HepG2 (cell line): ENCODE data around the gene TLL2. TPM values are rescaled to one million over a fixed set of nuclear protein-coding genes. Genes with fewer than 3 reads are reported as not detected.
A peak's percentile ranks its signal among the peaks of the same experiment; 100 is the strongest.

Experiments used
- BORCS8-MEF2B ChIP-seq: sonication (generic); formaldehyde crosslinking; IDR thresholded peaks from 2 replicates; pipeline ENCODE4 v1.8.0; 2022; ENCODE audit warnings: mild to moderate bottlenecking, missing genetic modification reagents
- CENPX ChIP-seq: sonication (generic); formaldehyde crosslinking; IDR thresholded peaks from 2 replicates; pipeline ENCODE4 v1.9.0; 2021; ENCODE audit warnings: mild to moderate bottlenecking, missing genetic modification reagents, moderate library complexity
- CHCHD3 ChIP-seq: sonication (generic); formaldehyde crosslinking; IDR thresholded peaks from 2 replicates; pipeline ENCODE4 v1.8.0; 2022; ENCODE audit warnings: mild to moderate bottlenecking, missing genetic modification reagents, moderate library complexity
- DNMT1 ChIP-seq: sonication (generic); formaldehyde crosslinking; IDR thresholded peaks from 2 replicates; pipeline ENCODE4 v1.5.1; 2020; ENCODE audit warnings: mild to moderate bottlenecking, missing genetic modification reagents
- DRAP1 ChIP-seq: IDR thresholded peaks from 2 replicates; pipeline ENCODE4 v1.6.1; 2016; ENCODE audit warnings: missing genetic modification reagents, missing compliant biosample characterization
- FOSL2 ChIP-seq: sonication (generic); formaldehyde crosslinking; IDR thresholded peaks from 2 replicates; pipeline ENCODE4 v1.4.0; 2020; ENCODE audit warnings: missing genetic modification reagents
- FOXO4 ChIP-seq: sonication (generic); formaldehyde crosslinking; conservative IDR thresholded peaks from 2 replicates; pipeline ENCODE4 v1.8.1; 2023; ENCODE audit warnings: missing genetic modification reagents
- GLMP ChIP-seq: sonication (generic); formaldehyde crosslinking; IDR thresholded peaks from 2 replicates; pipeline ENCODE4 v1.9.0; 2021; ENCODE audit warnings: missing genetic modification reagents, mild to moderate bottlenecking, borderline replicate concordance
- HNF4G ChIP-seq, 2 experiments: sonication (generic) in 1 of 2; formaldehyde crosslinking in 1 of 2; IDR thresholded peaks; 2 replicates each; pipeline versions ENCODE4 v1.4.0 to v1.6.1; 2011 to 2020; ENCODE audit warnings: borderline replicate concordance in 2 of 2, low read depth in 2 of 2, mild to moderate bottlenecking in 2 of 2, low read length in 1 of 2, missing genetic modification reagents in 1 of 2, moderate library complexity in 1 of 2
- NR2F6 ChIP-seq, 2 experiments: IDR thresholded peaks; 2 replicates each; pipeline ENCODE4 v1.6.1; 2016; ENCODE audit warnings: antibody characterized with exemption in 1 of 2, mild to moderate bottlenecking in 1 of 2
- NR3C1 ChIP-seq: sonication (generic); formaldehyde crosslinking; IDR thresholded peaks from 2 replicates; pipeline ENCODE4 v1.4.0; 2020; ENCODE audit warnings: missing genetic modification reagents
- PBX2 ChIP-seq: IDR thresholded peaks from 2 replicates; pipeline ENCODE4 v1.6.1; 2016; ENCODE audit warnings: control low read depth
- PITX1 ChIP-seq: sonication (generic); formaldehyde crosslinking; IDR thresholded peaks from 2 replicates; pipeline ENCODE4 v1.5.1; 2020; ENCODE audit warnings: mild to moderate bottlenecking, missing genetic modification reagents
- RFX5 ChIP-seq: IDR thresholded peaks from 2 replicates; pipeline ENCODE4 v1.6.1; 2011; ENCODE audit warnings: low read depth, low read length, improper control_type of control experiment
- TBP ChIP-seq: sonication (generic); formaldehyde crosslinking; IDR thresholded peaks from 2 replicates; pipeline ENCODE4 v1.5.0; 2020; ENCODE audit warnings: missing genetic modification reagents
- TCF7L2 ChIP-seq: IDR thresholded peaks from 2 replicates; pipeline ENCODE4 v1.6.1; 2011; ENCODE audit warnings: mild to moderate bottlenecking, low read depth, low read length, moderate library complexity
- TEAD3 ChIP-seq: optimal IDR thresholded peaks from 2 replicates; pipeline ENCODE3; 2016; ENCODE audit warnings: borderline replicate concordance
- THAP7 ChIP-seq: sonication (generic); formaldehyde crosslinking; IDR thresholded peaks from 2 replicates; pipeline ENCODE4 v1.8.1; 2023; ENCODE audit warnings: mild to moderate bottlenecking, missing genetic modification reagents
- ZFP36 ChIP-seq: fragments of 150-350 bp; IDR thresholded peaks from 2 replicates; pipeline ENCODE4 v1.6.1; 2018; ENCODE audit warnings: borderline replicate concordance, low read length, low read depth; ENCODE audit not compliant: partially characterized antibody
- ZFP36L1 ChIP-seq: sonication (generic); formaldehyde crosslinking; IDR thresholded peaks from 2 replicates; pipeline ENCODE4 v1.8.0; 2022; ENCODE audit warnings: mild to moderate bottlenecking, missing genetic modification reagents, moderate library complexity
- ZNF230 ChIP-seq: sonication (generic); formaldehyde crosslinking; IDR thresholded peaks from 2 replicates; pipeline ENCODE4 v1.4.0; 2020; ENCODE audit warnings: mild to moderate bottlenecking, missing genetic modification reagents
- ZNF337 ChIP-seq: sonication (generic); formaldehyde crosslinking; IDR thresholded peaks from 2 replicates; pipeline ENCODE4 v1.5.1; 2020; ENCODE audit warnings: missing genetic modification reagents, low read depth, mild to moderate bottlenecking, borderline replicate concordance
- ZNF562 ChIP-seq: sonication (generic); formaldehyde crosslinking; IDR thresholded peaks from 2 replicates; pipeline ENCODE4 v1.8.0; 2022; ENCODE audit warnings: missing genetic modification reagents, borderline replicate concordance
- ZNF670 ChIP-seq: sonication (generic); formaldehyde crosslinking; IDR thresholded peaks from 2 replicates; pipeline ENCODE4 v1.8.0; 2022; ENCODE audit warnings: mild to moderate bottlenecking, missing genetic modification reagents, borderline replicate concordance
- ZNF75D ChIP-seq: sonication (generic); formaldehyde crosslinking; IDR thresholded peaks from 2 replicates; pipeline ENCODE4 v1.8.1; 2023; ENCODE audit warnings: missing genetic modification reagents, mild to moderate bottlenecking, borderline replicate concordance
- ZSCAN29 ChIP-seq: sonication (generic); formaldehyde crosslinking; conservative IDR thresholded peaks from 2 replicates; pipeline ENCODE4 v1.4.0; 2020; ENCODE audit warnings: mild to moderate bottlenecking, missing genetic modification reagents
- polyA plus RNA-seq, 8 experiments: library from polyadenylated mRNA; depleted of rRNA in 3 of 8; stranded (reverse) in 7 of 8; unstranded in 1 of 8; fragments of >200 nt; fragmentation: Illumina TruSeq in 4 of 8; extraction: Trizol in 4 of 8; gene quantifications; 2 replicates each; pipeline versions ENCODE4 v1.2.1 to v1.2.3, GENCODE V29; 2011 to 2016; ENCODE audit warnings: low read depth in 4 of 8, missing spikeins in 1 of 8, mixed read lengths in 1 of 8; ENCODE audit not compliant: insufficient read depth in 1 of 8
- total RNA-seq, 5 experiments: library from RNA; depleted of rRNA; stranded (reverse); fragments of >200 nt; fragmentation: Illumina TruSeq; extraction: Trizol; gene quantifications; 2 replicates each; pipeline ENCODE4 v1.2.3, GENCODE V29; 2016; ENCODE audit warnings: low read depth in 1 of 5

TLL2 gene
- total and polyA plus RNA-seq, 2 of the 13 experiments (the other 11 are each of a cell fraction or from before 2014, with no cell fraction given): 0.09 TPM; not detected in 1

GRCh38 chr10:96513698-96514561, at the start of gene TLL2 (continued):
- TF ChIP-seq FOXO4 (CRISPR knock-in tag) (no peak), ZNF562 (no peak), ZNF337 (CRISPR knock-in tag) (no peak), NR3C1 (CRISPR knock-in tag) (no peak), RFX5 (no peak), HNF4G (IDR thresholded peaks at IDR 0.05; ENCODE audit: borderline replicate concordance, low read depth, low read length) (no peak), HNF4G (CRISPR knock-in tag; IDR thresholded peaks at IDR 0.05; ENCODE audit: borderline replicate concordance, low read depth) (no peak), NR2F6 (IDR thresholded peaks at IDR 0.05) (no peak), NR2F6 (CRISPR knock-in tag; IDR thresholded peaks at IDR 0.05) (no peak), FOSL2 (no peak), ZNF230 (CRISPR knock-in tag) (no peak), TEAD3 (CRISPR knock-in tag) (no peak), ZSCAN29 (CRISPR knock-in tag) (no peak), BORCS8-MEF2B (CRISPR knock-in tag) (no peak; the same call in 1 of the 2 replicates), ZFP36L1 (CRISPR knock-in tag) (no peak), ZNF75D (CRISPR knock-in tag) (no peak), GLMP (CRISPR knock-in tag) (no peak), DRAP1 (CRISPR knock-in tag) (no peak), THAP7 (0 out of 2 replicates have a peak, but pooled peaks have one; percentile 50), CENPX (CRISPR knock-in tag) (no peak), PBX2 (CRISPR knock-in tag) (no peak), DNMT1 (no peak), TBP (no peak), ZNF670 (no peak), PITX1 (no peak; the same call in 1 of the 2 replicates), TCF7L2 (no peak), ZFP36 (no peak), CHCHD3 (CRISPR knock-in tag) (no peak)
